CD4-positive, alpha-beta T cell treated with Interleukin-21 for 1 hour (primary cell): ENCODE results near the gene MTMR2.
A peak's percentile ranks its signal among the peaks of the same experiment; 100 is the strongest.

Experiments
- DNase-seq: peaks from one replicate; pipeline ENCODE4 v3.0.0-alpha.2; 2020

Gene MTMR2

GRCh38 chr11:95923728-95924413 lies at the start of gene MTMR2:
MTMR2 (minus strand) TSS chr11:95924107; CDS start chr11:95923954, 153 bp downstream.
- DNase-seq: peak; percentile 50

- DNase-seq: no peak
Measured at GRCh38 chr11:95972060-95972459, 48.2 kb upstream of the MTMR2 start.

GRCh38 chr11:95968585-95968984 lies 44.7 kb upstream of the MTMR2 start:
- no peak for DNase-seq

GRCh38 chr11:95964281-95964680 lies 40.4 kb upstream of the MTMR2 start:
- no peak for DNase-seq

- no peak for DNase-seq
Measured at GRCh38 chr11:95961758-95962157, 37.9 kb upstream of the MTMR2 start.

- no peak for DNase-seq
Measured at GRCh38 chr11:95950905-95951304, 27.0 kb upstream of the MTMR2 start.

GRCh38 chr11:95948637-95949036 lies 24.7 kb upstream of the MTMR2 start:
- DNase-seq: no peak

GRCh38 chr11:95944623-95945022 lies 20.7 kb upstream of the MTMR2 start:
- DNase-seq: no peak

GRCh38 chr11:95943546-95943945 lies 19.6 kb upstream of the MTMR2 start:
- no peak for DNase-seq

GRCh38 chr11:95939091-95939490 lies 15.2 kb upstream of the MTMR2 start:
- DNase-seq: no peak

GRCh38 chr11:95937358-95937757 lies 13.5 kb upstream of the MTMR2 start:
- no peak for DNase-seq

- no peak for DNase-seq
Measured at GRCh38 chr11:95933594-95933993, 9.7 kb upstream of the MTMR2 start.

GRCh38 chr11:95931916-95932315 lies 8.0 kb upstream of the MTMR2 start:
- DNase-seq: no peak

- DNase-seq: no peak
Measured at GRCh38 chr11:95930948-95931347, 7.0 kb upstream of the MTMR2 start.

GRCh38 chr11:95926726-95927125 lies 2.8 kb upstream of the MTMR2 start:
- no peak for DNase-seq

GRCh38 chr11:95925011-95925410 lies 1.1 kb upstream of the MTMR2 start:
- no peak for DNase-seq

GRCh38 chr11:95924414-95924760 lies 480 bp upstream of the MTMR2 start:
- no peak for DNase-seq

GRCh38 chr11:95923439-95923727 lies 524 bp downstream of the MTMR2 start:
- DNase-seq: no peak

GRCh38 chr11:95922536-95923438 lies 1.1 kb downstream of the MTMR2 start:
- no peak for DNase-seq

GRCh38 chr11:95922099-95922498 lies 1.8 kb downstream of the MTMR2 start:
- no peak for DNase-seq

GRCh38 chr11:95920460-95921105 lies 3.3 kb downstream of the MTMR2 start:
- DNase-seq: no peak

GRCh38 chr11:95919514-95919913 lies 4.4 kb downstream of the MTMR2 start:
- no peak for DNase-seq

- DNase-seq: no peak
Measured at GRCh38 chr11:95918720-95919119, 5.2 kb downstream of the MTMR2 start.

- no peak for DNase-seq
Measured at GRCh38 chr11:95918056-95918455, 5.9 kb downstream of the MTMR2 start.
